Liver (tissue), 9 donors: Measurements from ENCODE around the gene PLAC8L1. TPM values are rescaled to one million over a fixed set of nuclear protein-coding genes. Genes with fewer than 3 reads are reported as not detected.

Experiments used
- DNase-seq: peaks from one replicate; pipeline ENCODE4 v3.0.0-alpha.2; 2017; ENCODE audit warnings: low spot score
- H3K27ac ChIP-seq, 2 donors: one replicate each; pipeline ENCODE4 v1.7.0; 2013; ENCODE audit warnings: inconsistent platforms in 2 of 2, low read length in 2 of 2, control low read depth in 1 of 2, low read depth in 1 of 2, mild to moderate bottlenecking in 1 of 2
- H3K27me3 ChIP-seq, 4 donors: one replicate each; pipeline versions ENCODE4 v1.6.1 to v1.7.0; 2013; ENCODE audit warnings: low read length in 3 of 4, inconsistent platforms in 1 of 4, mild to moderate bottlenecking in 1 of 4, moderate library complexity in 1 of 4; ENCODE audit not compliant: control insufficient read depth in 4 of 4, insufficient read depth in 4 of 4
- H3K36me3 ChIP-seq, 4 donors: one replicate each; pipeline versions ENCODE4 v1.6.1 to v1.7.0; 2013; ENCODE audit warnings: low read length in 3 of 4, mild to moderate bottlenecking in 3 of 4, low read depth in 1 of 4, moderate library complexity in 1 of 4; ENCODE audit not compliant: control insufficient read depth in 4 of 4, insufficient read depth in 3 of 4
- H3K4me1 ChIP-seq, 4 donors: one replicate each; pipeline versions ENCODE4 v1.6.1 to v1.7.0; 2013; ENCODE audit warnings: low read length in 3 of 4, mild to moderate bottlenecking in 3 of 4, moderate library complexity in 1 of 4; ENCODE audit not compliant: control insufficient read depth in 4 of 4, insufficient read depth in 4 of 4
- H3K4me3 ChIP-seq, 3 donors: one replicate each; pipeline versions ENCODE4 v1.6.1 to v1.7.0; 2013; ENCODE audit warnings: low read length in 3 of 3, control low read depth in 1 of 3, low read depth in 1 of 3, mild to moderate bottlenecking in 1 of 3
- H3K9ac ChIP-seq, 2 donors: one replicate each; pipeline ENCODE4 v1.7.0; 2013; ENCODE audit warnings: low read length in 2 of 2, mild to moderate bottlenecking in 2 of 2, moderate library complexity in 2 of 2, control low read depth in 1 of 2, low read depth in 1 of 2
- H3K9me3 ChIP-seq, 4 donors: one replicate each; pipeline versions ENCODE4 v1.6.1 to v1.7.0; 2013; ENCODE audit warnings: low read length in 3 of 4; ENCODE audit not compliant: control insufficient read depth in 4 of 4
- FOXA1 ChIP-seq: IDR thresholded peaks from 2 replicates; pipeline ENCODE4 v1.6.1; 2016; ENCODE audit warnings: antibody characterized with exemption
- FOXA2 ChIP-seq: IDR thresholded peaks from 2 replicates; pipeline ENCODE4 v1.6.1; 2016; ENCODE audit warnings: antibody characterized with exemption
- GABPA ChIP-seq, 2 donors: IDR thresholded peaks in 1 of 2; conservative IDR thresholded peaks in 1 of 2; 2 replicates each; pipeline ENCODE4 v1.6.1; 2016; ENCODE audit warnings: antibody characterized with exemption in 2 of 2, mild to moderate bottlenecking in 1 of 2, moderate library complexity in 1 of 2
- JUND ChIP-seq, 2 donors: IDR thresholded peaks; 2 replicates each; pipeline ENCODE4 v1.6.1; 2016; ENCODE audit warnings: antibody characterized with exemption in 2 of 2
- NR2F2 ChIP-seq: IDR thresholded peaks from 2 replicates; pipeline ENCODE4 v1.6.1; 2016; ENCODE audit warnings: antibody characterized with exemption
- RXRA ChIP-seq, 2 donors: IDR thresholded peaks; 2 replicates each; pipeline ENCODE4 v1.6.1; 2017 to 2018; ENCODE audit warnings: antibody characterized with exemption in 2 of 2, mild to moderate bottlenecking in 1 of 2
- SP1 ChIP-seq: IDR thresholded peaks from 2 replicates; pipeline ENCODE4 v1.6.1; 2018; ENCODE audit warnings: antibody characterized with exemption, mild to moderate bottlenecking
- TAF1 ChIP-seq: conservative IDR thresholded peaks from 2 replicates; pipeline ENCODE4 v1.6.1; 2016; ENCODE audit warnings: antibody characterized with exemption, mild to moderate bottlenecking
- YY1 ChIP-seq: IDR thresholded peaks from 2 replicates; pipeline ENCODE4 v1.6.1; 2016; ENCODE audit warnings: antibody characterized with exemption, mild to moderate bottlenecking
- WGBS: extraction: QIAGEN DNeasy Blood & Tissue Kit; methylation state at CpG from one replicate; pipeline ENCODE4 v1.1.7; 2013; 5-methylcytosine and 5-hydroxymethylcytosine counted together
- polyA plus RNA-seq, 2 donors: library from polyadenylated mRNA; stranded (reverse) in 1 of 2; unstranded in 1 of 2; fragments of 200-250 nt in 1 of 2; fragments of >200 nt in 1 of 2; fragmentation: Nextera tagmentation in 1 of 2; extraction: Ambion mirVana in 1 of 2; gene quantifications; one replicate each; pipeline versions ENCODE4 v1.2.1 to v1.2.3, GENCODE V29; 2013 to 2015
- total RNA-seq, 2 donors: library from RNA; depleted of rRNA; stranded (reverse); fragments of >200 nt; gene quantifications; one replicate each; pipeline ENCODE4 v1.2.3, GENCODE V29; 2014
- TF ChIP-seq, protein P1 (sequence below): IDR thresholded peaks from 2 replicates; pipeline ENCODE4 v1.6.1; 2016; ENCODE audit warnings: antibody characterized with exemption
- TF ChIP-seq, protein P2 (sequence below): IDR thresholded peaks from 2 replicates; pipeline ENCODE4 v1.6.1; 2016; ENCODE audit warnings: antibody characterized with exemption, mild to moderate bottlenecking
- TF ChIP-seq, protein P3 (sequence below): IDR thresholded peaks from 2 replicates; pipeline ENCODE4 v1.6.1; 2016; ENCODE audit warnings: antibody characterized with exemption
- TF ChIP-seq, protein P4 (sequence below): fragments of 150-350 bp; IDR thresholded peaks from 2 replicates; pipeline ENCODE4 v1.5.1; 2017; ENCODE audit warnings: improper control_type of control experiment, low read depth, low read length; ENCODE audit not compliant: missing input control
- TF ChIP-seq, protein P5 (sequence below): IDR thresholded peaks from 2 replicates; pipeline ENCODE4 v1.6.1; 2016; ENCODE audit warnings: antibody characterized with exemption
- donor health status: healthy.
- donor health status: healthy.
- donor health status: healthy.
- donor health status: healthy.
- donor health status: healthy.

PLAC8L1 gene
- total and polyA plus RNA-seq, 4 donors: 0.28 TPM; not detected in 3

DNA sequence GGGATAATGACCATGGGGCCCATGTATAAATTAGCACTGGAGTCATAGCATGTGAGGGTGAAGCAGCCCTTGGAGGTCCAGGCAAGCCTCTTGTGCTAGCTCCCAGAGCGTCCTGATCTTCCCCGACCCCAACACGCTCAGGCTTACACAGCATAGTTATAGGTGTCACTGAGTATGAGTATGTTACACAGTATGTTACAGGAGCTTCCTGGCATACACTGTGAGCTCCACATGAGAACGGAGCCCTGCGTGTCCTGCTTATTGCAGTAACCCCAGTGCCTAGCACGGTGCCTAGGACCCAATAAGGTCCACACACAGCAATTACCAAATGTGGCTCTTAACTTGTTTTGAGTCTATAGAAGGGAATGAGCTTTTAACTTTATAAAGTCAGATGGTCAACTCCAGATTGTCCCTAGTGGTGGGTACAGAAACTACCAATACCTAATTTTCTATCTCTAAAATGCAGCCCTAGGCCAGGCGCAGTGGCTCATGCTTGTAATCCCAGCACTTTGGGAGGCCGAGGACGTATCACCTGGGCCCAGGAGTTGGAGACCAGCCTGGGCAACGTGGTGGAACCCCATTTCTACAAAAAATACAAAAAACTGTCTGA is 64.1 kb downstream of the PLAC8L1 start (continued):
- TF ChIP-seq SP1 (no peak), NR2F2 (no peak), TAF1 (no peak), FOXA1 (no peak), YY1 (no peak), GABPA (IDR thresholded peaks at IDR 0.05 in 1 of 2, conservative IDR thresholded peaks at IDR 0.05 in 1 of 2) (no peak), JUND (IDR thresholded peaks at IDR 0.05) (no peak), FOXA2 (no peak)

DNA sequence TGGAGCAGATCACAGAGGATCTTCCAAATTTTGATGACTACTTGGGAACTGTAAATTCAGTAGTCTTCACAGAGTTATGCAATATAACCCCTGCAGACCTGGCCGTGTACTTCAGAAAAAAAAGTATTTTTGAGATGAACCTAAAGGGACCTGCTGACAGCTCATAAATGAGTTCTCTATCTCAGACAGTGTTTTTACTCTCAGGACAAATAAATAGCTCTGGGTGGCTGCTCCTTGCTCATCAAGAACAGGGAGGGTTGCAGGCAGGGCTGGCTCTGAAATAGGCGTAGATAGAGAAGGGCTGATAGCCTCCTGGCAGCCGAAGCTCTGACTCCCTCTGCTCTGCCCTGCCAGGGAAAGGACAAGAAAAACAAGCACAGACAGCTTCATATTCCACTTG is 64.8 kb downstream of the PLAC8L1 start:
- no peak overlapping the region for H3K9ac ChIP-seq
- H3K27me3 ChIP-seq: no peaks in the 10 kb centered on the region
- H3K27ac ChIP-seq: no peak overlapping the region
- no peaks in the 10 kb centered on the region for H3K36me3 ChIP-seq
- 53% methylated on average over 3 of the region's 3 CpGs for WGBS
- no peak for DNase-seq
- H3K9me3 ChIP-seq: no peaks in the 10 kb centered on the region
- peaks cover 0 to 7% (median 3%) of the 10 kb centered on the region in 4 donors for H3K4me1 ChIP-seq
- H3K4me3 ChIP-seq: no peak overlapping the region
- TF ChIP-seq, protein P1, sequence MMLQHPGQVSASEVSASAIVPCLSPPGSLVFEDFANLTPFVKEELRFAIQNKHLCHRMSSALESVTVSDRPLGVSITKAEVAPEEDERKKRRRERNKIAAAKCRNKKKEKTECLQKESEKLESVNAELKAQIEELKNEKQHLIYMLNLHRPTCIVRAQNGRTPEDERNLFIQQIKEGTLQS: no peak
- TF ChIP-seq RXRA (IDR thresholded peaks at IDR 0.05) (no peak), GABPA (IDR thresholded peaks at IDR 0.05 in 1 of 2, conservative IDR thresholded peaks at IDR 0.05 in 1 of 2) (no peak), YY1 (no peak), JUND (IDR thresholded peaks at IDR 0.05) (no peak)
- TF ChIP-seq, protein P2, sequence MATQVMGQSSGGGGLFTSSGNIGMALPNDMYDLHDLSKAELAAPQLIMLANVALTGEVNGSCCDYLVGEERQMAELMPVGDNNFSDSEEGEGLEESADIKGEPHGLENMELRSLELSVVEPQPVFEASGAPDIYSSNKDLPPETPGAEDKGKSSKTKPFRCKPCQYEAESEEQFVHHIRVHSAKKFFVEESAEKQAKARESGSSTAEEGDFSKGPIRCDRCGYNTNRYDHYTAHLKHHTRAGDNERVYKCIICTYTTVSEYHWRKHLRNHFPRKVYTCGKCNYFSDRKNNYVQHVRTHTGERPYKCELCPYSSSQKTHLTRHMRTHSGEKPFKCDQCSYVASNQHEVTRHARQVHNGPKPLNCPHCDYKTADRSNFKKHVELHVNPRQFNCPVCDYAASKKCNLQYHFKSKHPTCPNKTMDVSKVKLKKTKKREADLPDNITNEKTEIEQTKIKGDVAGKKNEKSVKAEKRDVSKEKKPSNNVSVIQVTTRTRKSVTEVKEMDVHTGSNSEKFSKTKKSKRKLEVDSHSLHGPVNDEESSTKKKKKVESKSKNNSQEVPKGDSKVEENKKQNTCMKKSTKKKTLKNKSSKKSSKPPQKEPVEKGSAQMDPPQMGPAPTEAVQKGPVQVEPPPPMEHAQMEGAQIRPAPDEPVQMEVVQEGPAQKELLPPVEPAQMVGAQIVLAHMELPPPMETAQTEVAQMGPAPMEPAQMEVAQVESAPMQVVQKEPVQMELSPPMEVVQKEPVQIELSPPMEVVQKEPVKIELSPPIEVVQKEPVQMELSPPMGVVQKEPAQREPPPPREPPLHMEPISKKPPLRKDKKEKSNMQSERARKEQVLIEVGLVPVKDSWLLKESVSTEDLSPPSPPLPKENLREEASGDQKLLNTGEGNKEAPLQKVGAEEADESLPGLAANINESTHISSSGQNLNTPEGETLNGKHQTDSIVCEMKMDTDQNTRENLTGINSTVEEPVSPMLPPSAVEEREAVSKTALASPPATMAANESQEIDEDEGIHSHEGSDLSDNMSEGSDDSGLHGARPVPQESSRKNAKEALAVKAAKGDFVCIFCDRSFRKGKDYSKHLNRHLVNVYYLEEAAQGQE: no peak
- TF ChIP-seq, protein P3, sequence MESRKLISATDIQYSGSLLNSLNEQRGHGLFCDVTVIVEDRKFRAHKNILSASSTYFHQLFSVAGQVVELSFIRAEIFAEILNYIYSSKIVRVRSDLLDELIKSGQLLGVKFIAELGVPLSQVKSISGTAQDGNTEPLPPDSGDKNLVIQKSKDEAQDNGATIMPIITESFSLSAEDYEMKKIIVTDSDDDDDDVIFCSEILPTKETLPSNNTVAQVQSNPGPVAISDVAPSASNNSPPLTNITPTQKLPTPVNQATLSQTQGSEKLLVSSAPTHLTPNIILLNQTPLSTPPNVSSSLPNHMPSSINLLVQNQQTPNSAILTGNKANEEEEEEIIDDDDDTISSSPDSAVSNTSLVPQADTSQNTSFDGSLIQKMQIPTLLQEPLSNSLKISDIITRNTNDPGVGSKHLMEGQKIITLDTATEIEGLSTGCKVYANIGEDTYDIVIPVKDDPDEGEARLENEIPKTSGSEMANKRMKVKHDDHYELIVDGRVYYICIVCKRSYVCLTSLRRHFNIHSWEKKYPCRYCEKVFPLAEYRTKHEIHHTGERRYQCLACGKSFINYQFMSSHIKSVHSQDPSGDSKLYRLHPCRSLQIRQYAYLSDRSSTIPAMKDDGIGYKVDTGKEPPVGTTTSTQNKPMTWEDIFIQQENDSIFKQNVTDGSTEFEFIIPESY: no peak
- TF ChIP-seq, protein P4, sequence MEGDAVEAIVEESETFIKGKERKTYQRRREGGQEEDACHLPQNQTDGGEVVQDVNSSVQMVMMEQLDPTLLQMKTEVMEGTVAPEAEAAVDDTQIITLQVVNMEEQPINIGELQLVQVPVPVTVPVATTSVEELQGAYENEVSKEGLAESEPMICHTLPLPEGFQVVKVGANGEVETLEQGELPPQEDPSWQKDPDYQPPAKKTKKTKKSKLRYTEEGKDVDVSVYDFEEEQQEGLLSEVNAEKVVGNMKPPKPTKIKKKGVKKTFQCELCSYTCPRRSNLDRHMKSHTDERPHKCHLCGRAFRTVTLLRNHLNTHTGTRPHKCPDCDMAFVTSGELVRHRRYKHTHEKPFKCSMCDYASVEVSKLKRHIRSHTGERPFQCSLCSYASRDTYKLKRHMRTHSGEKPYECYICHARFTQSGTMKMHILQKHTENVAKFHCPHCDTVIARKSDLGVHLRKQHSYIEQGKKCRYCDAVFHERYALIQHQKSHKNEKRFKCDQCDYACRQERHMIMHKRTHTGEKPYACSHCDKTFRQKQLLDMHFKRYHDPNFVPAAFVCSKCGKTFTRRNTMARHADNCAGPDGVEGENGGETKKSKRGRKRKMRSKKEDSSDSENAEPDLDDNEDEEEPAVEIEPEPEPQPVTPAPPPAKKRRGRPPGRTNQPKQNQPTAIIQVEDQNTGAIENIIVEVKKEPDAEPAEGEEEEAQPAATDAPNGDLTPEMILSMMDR: no peak
- TF ChIP-seq, protein P5, sequence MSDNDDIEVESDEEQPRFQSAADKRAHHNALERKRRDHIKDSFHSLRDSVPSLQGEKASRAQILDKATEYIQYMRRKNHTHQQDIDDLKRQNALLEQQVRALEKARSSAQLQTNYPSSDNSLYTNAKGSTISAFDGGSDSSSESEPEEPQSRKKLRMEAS: no peak
